22Rv1 (cell line): Measurements from ENCODE around the gene PKNOX2.

Experiments
- H3K27ac ChIP-seq: fragments of 450-650 bp; 2 replicates; pipeline ENCODE4 v1.5.1; 2017
- ZFX ChIP-seq: fragments of 450-650 bp; IDR thresholded peaks from 2 replicates; pipeline ENCODE4 v1.6.1; 2017; ENCODE audit warnings: antibody characterized with exemption, borderline replicate concordance
- TF ChIP-seq, protein P1 (sequence below): fragments of 450-650 bp; IDR thresholded peaks from 2 replicates; pipeline ENCODE4 v1.5.1; 2017; ENCODE audit warnings: mild to moderate bottlenecking

PKNOX2 gene

DNA sequence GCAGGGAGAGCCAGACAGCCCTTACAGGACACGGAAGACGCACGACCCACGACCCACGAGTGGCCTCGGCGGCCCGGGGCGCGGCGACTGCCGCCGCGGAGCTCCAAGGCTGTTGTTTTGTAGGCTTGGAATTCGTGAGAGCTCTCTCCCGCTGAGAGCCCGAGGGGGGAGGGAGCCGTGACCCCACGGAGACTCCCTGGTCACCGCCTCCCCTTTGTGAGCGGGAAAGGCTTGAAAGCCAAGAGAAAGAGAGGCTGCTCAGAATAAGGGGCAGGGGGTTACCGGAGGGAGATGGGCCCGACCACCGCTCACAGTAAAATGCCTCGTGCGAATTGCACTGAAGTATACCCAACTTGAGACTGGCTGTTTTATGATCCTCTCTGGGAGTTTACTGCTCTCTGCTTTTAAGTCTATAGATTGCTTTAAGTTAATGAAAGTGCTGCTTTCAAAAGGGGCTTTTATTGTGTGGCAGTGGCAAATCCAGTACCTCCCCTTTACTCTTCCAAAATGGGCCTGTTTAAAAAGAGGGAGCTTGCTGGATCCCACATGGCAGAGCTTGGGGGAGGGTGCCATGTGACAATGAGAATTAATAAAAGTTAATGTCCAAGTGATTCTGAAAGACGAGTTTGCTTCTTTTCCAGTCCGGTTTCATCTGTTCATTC, 2.9 kb downstream of the PKNOX2 start:
- TF ChIP-seq, protein P1, sequence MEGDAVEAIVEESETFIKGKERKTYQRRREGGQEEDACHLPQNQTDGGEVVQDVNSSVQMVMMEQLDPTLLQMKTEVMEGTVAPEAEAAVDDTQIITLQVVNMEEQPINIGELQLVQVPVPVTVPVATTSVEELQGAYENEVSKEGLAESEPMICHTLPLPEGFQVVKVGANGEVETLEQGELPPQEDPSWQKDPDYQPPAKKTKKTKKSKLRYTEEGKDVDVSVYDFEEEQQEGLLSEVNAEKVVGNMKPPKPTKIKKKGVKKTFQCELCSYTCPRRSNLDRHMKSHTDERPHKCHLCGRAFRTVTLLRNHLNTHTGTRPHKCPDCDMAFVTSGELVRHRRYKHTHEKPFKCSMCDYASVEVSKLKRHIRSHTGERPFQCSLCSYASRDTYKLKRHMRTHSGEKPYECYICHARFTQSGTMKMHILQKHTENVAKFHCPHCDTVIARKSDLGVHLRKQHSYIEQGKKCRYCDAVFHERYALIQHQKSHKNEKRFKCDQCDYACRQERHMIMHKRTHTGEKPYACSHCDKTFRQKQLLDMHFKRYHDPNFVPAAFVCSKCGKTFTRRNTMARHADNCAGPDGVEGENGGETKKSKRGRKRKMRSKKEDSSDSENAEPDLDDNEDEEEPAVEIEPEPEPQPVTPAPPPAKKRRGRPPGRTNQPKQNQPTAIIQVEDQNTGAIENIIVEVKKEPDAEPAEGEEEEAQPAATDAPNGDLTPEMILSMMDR: no peak
- TF ChIP-seq ZFX: no peak
- H3K27ac ChIP-seq: no peak overlapping the region

DNA sequence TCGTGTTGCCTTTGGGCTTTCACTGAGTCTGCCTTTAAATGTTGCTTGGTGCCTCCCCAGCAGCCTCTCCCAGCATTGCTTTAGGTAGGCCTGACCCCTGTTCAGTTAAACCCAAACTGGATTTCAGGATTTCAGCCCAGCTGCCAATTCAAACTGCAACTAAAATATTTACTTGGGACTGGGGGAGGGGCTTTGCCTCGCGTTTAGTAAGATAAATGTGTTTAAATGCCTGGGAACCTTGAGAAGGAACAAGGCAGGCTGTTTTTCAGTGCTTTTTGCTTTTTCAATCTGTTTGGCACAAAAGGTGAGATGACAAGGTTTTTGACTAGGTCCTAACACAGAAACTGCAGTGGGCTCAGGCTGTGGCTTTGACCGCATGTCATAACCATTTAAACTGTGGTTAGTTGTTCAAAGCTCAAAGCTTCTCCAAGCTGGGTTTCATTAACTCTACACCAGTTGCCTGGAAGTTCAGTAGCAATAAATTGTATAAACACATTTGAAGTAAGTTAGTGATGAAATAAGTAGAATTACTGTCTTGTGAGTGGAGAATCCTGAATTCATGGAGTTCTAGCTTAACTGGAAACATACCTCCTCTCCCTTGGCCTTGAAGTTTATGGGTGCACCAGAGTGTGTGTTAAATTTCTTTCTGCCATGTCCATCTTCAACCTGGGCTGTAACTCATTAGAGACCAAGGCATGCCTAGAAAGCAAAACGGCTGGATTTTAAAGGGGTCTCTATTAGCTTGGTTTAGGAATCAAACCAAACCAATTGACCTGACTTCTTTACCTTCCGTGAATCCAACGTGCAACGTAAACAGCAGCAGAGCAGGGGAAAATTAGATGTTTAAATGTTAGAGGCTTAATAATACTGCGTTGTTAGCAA, 3.6 kb downstream of the PKNOX2 start:
- H3K27ac ChIP-seq: no peak overlapping the region
- TF ChIP-seq, protein P1: no peak
- TF ChIP-seq ZFX: no peak

DNA sequence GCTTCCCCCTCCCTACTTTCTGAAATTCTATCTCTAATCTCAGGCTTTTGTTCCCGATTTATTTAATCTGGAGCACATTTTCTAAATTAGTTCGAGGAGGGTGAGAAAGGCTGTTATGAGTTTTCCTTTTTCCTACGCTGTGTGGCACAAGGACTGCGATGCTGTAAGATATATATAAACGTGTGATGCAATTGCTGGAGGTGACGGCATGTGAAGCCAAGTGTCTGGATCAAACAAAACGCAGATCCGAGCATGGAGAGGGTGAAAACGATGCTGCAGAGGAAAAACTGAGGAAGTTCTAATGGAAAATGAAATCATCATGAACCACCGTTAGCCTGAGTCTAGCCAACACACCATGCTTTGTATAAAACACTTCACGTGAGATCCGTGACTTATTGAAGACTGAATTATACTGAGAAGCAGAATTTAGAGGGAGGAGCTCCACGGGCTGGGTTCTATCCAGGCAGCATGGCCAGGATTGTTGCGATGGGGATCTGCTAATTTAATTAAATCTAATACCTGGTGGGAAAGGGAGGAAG, 4.4 kb downstream of the PKNOX2 start:
- no peak for TF ChIP-seq ZFX
- TF ChIP-seq, protein P1: no peak
- no peak overlapping the region for H3K27ac ChIP-seq

DNA sequence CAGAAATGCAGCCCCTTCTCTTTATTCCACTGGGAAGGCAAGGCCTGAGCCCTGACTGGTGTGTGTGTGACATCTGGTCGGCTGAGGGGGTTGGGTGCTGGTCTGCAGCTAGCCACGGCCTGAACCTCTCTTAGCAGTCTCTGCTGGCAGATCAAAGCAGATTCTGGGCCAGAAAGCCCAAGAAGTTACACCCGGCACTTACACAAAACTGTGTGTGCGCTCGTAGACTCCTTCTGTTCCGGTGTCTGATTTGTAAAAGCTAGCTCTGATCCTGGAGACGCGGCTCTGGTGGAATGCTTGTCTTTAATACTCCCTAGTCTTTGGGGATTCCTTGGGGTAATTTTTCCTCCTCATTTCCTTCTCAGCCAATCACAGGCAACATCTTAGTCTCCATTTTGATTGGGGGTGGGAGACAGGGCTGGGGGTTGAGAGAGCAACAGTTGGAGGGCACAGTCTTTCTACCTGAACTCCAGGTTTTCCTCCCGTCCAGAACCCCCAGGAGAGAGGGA, 5.5 kb downstream of the PKNOX2 start:
- TF ChIP-seq ZFX: no peak
- H3K27ac ChIP-seq: no peak overlapping the region

DNA sequence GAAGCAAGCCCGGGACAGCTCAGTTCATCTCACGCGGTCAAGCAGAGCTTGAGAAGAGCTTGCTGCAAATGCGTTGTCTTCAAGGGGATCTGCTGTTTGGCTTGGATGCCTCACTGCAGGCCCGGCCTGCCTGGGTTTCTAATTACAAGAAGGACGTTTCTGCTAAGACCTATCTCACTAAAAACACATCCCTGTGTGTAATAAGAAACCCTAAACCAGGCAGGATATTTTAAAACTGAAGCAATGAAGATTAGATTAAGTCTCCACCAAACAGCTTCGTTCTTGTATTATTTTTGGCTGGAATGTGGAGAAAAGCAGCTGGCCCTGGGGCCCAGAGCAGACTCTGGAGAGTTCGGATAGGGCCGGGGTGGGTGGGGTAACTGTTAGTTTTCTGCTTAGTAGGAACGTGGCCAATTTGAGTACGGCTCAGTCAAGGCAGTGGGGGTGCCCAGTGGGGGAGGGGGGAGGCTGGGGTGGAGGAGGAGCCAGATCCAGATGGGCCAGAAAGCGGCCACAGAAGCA, 6.0 kb downstream of the PKNOX2 start:
- no peak overlapping the region for H3K27ac ChIP-seq
- TF ChIP-seq, protein P1: no peak
- no peak for TF ChIP-seq ZFX

DNA sequence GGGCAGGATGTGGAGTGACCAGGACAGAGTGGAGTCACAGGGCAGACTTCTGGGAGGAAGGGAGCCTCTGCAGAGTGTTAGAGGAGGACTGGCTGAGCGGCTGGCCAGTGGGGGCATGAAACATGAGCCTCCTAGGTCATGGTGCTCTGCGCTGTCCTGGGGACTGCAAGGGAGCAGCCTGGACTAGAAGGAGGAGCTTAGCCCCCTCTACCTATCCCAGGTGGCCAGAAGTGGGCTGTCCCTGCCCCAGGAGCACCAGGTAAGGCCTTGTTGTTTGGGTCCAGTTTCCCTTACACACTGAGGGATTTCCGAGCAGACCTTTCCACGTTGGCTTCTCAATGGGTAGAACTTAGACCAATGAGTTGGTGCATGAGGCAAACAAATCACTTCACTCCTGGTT, 7.4 kb downstream of the PKNOX2 start:
- TF ChIP-seq, protein P1: no peak
- no peak for TF ChIP-seq ZFX
- no peak overlapping the region for H3K27ac ChIP-seq

DNA sequence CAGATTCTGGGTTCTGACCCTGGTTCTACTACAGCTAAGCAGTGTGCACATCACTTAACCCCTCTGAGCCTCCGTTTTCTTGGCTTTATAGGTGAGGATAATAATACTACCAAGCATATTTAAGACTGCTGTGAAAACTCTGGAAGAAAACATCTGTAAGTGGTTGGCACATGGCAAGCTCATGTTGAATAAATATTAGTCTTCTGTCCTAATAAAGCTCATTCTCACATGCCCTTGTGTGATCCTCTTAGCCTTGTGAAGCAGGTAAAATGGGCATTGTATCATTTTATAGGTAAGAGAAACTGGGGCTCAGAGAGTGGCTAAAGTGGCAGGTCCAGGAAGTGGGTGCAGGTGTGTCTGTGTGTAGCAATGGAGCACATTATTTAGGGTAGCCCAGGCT, 8.5 kb downstream of the PKNOX2 start:
- TF ChIP-seq, protein P1: no peak
- TF ChIP-seq ZFX: no peak
- no peak overlapping the region for H3K27ac ChIP-seq
